ENCODE data around the gene COMMD10. TPM values are rescaled to one million over a fixed set of nuclear protein-coding genes. Genes with fewer than 3 reads are reported as not detected.
"Not testable (repeated sequence)": the region's sequence is repeated elsewhere in the genome, so short reads cannot be mapped to it uniquely, and the experiment has no call there.

Gene COMMD10
- total RNA-seq, 3 donors from 2014 or later (not counting 1 experiment from before 2014, with no cell fraction given), result 28.7 to 41.1 (median 35.1) TPM

DNA sequence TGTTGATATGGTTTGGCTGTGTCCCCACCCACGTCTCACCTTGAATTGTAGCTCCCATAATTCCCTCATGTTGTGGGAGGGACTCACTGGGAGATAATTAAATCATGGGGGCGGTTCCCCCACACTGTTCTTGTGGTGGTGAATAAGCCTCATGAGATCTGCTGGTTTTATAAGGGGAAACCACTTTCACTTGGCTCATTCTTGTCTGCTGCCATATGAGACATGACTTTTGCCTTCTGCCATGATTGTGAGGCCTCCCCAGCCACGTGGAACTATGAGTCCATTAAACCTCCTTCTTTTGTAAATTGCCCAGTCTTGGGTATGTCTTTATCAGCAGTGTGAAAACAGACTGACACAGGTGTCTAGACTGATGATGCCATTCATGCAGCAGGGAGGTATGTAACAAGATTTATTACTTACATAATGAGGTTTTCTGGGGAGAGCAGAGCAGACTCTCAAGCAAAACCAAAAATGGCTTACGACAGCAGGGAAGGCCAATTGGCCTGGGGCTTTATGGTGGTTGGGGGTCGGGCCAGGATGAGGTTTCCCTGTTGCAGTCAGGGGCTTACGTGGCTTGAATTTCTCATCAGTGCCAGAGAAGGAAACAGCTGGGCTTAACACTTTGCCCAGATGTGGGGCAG lies 9.5 kb upstream of the COMMD10 start:
- Histone ChIP-seq H3K4me1 (ENCODE audit: control insufficient read depth, insufficient read depth, low read length) (no peaks in the 10 kb centered on the region), H3K9me3 (ENCODE audit: control insufficient read depth, insufficient read depth, low read length) (no peaks in the 10 kb centered on the region), H3K36me3 (ENCODE audit: control insufficient read depth, insufficient read depth, low read length) (no peaks in the 10 kb centered on the region), H3K27me3 (ENCODE audit: control insufficient read depth, insufficient read depth, low read length) (no peaks in the 10 kb centered on the region), H3K4me3 (ENCODE audit: low read length) (no peak overlapping the region), H3K27ac (ENCODE audit: low read length) (no peak overlapping the region)
- Mint-ChIP-seq H3K4me1 (peaks cover 11 to 15% of the 10 kb centered on the region in 2 donors), H3K36me3 (no peaks in the 10 kb centered on the region), H3K27ac (no peak overlapping the region), H3K4me3 (no peak overlapping the region), H3K27me3 (ENCODE audit: low read depth in 2 of 2) (peaks cover 21 to 34% of the 10 kb centered on the region in 2 donors), H3K9me3 (no peaks in the 10 kb centered on the region)
- 40% methylated on average over 6 of the region's 6 CpGs for WGBS (ENCODE audit: insufficient coverage)
- DNase-seq, result no peak
- ATAC-seq, result peak; percentile 26 to 62 (median 27)
- no peak for TF ChIP-seq CTCF (IDR thresholded peaks at IDR 0.05)
- intact Hi-C loops (cut with micrococcal nuclease), result no loop called here

DNA sequence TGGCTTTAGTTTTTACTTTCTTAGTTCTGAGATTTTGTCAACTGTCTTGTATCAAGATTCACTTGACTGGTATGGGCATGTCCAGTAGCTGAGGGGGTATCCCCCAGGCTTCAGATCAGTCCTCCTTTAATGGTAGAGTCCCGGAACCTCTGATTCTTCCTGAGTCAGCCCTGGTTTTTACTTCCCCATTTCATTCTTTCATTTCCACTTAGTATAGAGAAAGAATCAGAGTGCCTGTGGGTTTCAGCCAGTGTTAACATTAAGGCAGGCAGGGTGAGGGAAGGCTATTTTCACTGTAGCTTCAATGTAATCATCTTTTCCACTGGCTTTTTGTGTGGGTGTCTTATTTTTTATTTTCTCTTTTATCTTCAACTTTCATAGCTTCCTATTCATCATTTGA lies 8.3 kb upstream of the COMMD10 start:
- Histone ChIP-seq H3K36me3 (ENCODE audit: control insufficient read depth, insufficient read depth, low read length) (no peaks in the 10 kb centered on the region), H3K9me3 (ENCODE audit: control insufficient read depth, insufficient read depth, low read length) (no peaks in the 10 kb centered on the region), H3K4me3 (ENCODE audit: low read length) (no peak overlapping the region), H3K27ac (ENCODE audit: low read length) (no peak overlapping the region), H3K4me1 (ENCODE audit: control insufficient read depth, insufficient read depth, low read length) (no peaks in the 10 kb centered on the region), H3K27me3 (ENCODE audit: control insufficient read depth, insufficient read depth, low read length) (no peaks in the 10 kb centered on the region)
- Mint-ChIP-seq H3K27me3 (ENCODE audit: low read depth in 2 of 2) (peaks cover 21 to 34% of the 10 kb centered on the region in 2 donors), H3K4me3 (no peak overlapping the region), H3K27ac (no peak overlapping the region), H3K9me3 (no peaks in the 10 kb centered on the region), H3K4me1 (peaks cover 14 to 20% of the 10 kb centered on the region in 2 donors), H3K36me3 (no peaks in the 10 kb centered on the region)
- ATAC-seq (peak in 1 of 3 donors; percentile 24), DNase-seq (no peak)
- 17% methylated on average over 1 of the region's 1 CpG for WGBS (ENCODE audit: insufficient coverage)
- intact Hi-C loops (cut with micrococcal nuclease), result no loop called here
- no peak for TF ChIP-seq CTCF (IDR thresholded peaks at IDR 0.05)

DNA sequence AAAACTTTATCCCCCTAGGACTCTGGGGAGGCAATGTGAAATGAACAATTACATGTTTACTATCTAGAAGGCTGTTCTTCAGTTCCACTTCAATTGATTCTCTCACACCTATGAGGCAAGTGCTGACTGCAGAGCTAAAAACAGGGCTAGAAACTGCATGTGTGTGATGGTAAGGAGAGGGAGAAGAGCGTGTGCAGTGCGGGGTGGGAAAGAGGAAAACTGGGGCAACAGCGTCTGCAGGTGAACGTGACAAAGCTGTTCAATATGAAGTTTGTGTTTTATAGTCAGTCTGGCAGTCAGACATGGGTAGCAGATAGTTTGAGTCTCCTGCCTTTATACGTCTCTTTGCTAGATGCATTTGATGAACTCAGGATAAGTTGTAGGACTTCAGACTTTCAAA lies 6.6 kb upstream of the COMMD10 start:
- Mint-ChIP-seq H3K9me3 (no peaks in the 10 kb centered on the region), H3K4me1 (peaks cover 21% of the 10 kb centered on the region in 2 donors), H3K4me3 (no peak overlapping the region), H3K36me3 (no peaks in the 10 kb centered on the region), H3K27me3 (ENCODE audit: low read depth in 2 of 2) (peaks cover 16 to 23% of the 10 kb centered on the region in 2 donors), H3K27ac (no peak overlapping the region)
- no peaks in the 10 kb centered on the region for H3K4me1 ChIP-seq (ENCODE audit: control insufficient read depth, insufficient read depth, low read length)
- no peak overlapping the region for H3K27ac ChIP-seq (ENCODE audit: low read length)
- DNase-seq (no peak), ATAC-seq (no peak)
- no peak overlapping the region for H3K4me3 ChIP-seq (ENCODE audit: low read length)
- intact Hi-C loops (cut with micrococcal nuclease), result no loop called here
- H3K36me3 ChIP-seq (ENCODE audit: control insufficient read depth, insufficient read depth, low read length), result no peaks in the 10 kb centered on the region
- H3K9me3 ChIP-seq (ENCODE audit: control insufficient read depth, insufficient read depth, low read length), result no peaks in the 10 kb centered on the region
- TF ChIP-seq CTCF (IDR thresholded peaks at IDR 0.05), result no peak
- no peaks in the 10 kb centered on the region for H3K27me3 ChIP-seq (ENCODE audit: control insufficient read depth, insufficient read depth, low read length)
- 94% methylated on average over 5 of the region's 5 CpGs for WGBS (ENCODE audit: insufficient coverage)

DNA sequence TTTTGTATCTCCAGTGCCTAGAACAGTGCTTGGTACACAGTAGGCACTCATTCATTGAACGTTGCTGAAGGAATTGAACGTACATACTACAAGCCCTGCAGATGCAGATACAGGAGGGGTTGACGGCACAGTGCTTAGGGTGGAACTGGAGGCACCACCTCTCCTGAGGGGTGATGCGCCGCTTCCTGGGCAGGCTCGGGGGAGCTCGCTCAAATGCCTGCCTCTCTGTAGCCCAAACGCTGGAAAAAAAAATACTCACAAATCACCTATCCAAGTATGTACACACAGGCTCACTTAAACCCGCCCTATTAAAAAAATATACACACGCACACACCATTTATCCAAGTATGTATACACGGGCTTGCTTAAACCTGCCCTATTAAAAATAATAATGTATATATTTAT lies 536 bp upstream of the COMMD10 start:
- peak overlapping the region; percentile 99 for H3K27ac ChIP-seq (ENCODE audit: low read length)
- 15% methylated on average over 8 of the region's 11 CpGs for WGBS (ENCODE audit: insufficient coverage)
- ATAC-seq (peak in 2 of 3 donors; percentile 4 to 18), DNase-seq (peak in 1 of 2 donors; percentile 56)
- intact Hi-C loops (cut with micrococcal nuclease), result no loop called here
- Mint-ChIP-seq H3K9me3 (no peaks in the 10 kb centered on the region), H3K4me3 (peak overlapping the region; percentile 93), H3K36me3 (no peaks in the 10 kb centered on the region), H3K4me1 (peaks cover 29 to 36% of the 10 kb centered on the region in 2 donors), H3K27me3 (ENCODE audit: low read depth in 2 of 2) (no peaks in the 10 kb centered on the region), H3K27ac (peak overlapping the region; percentile 90 to 95)
- peaks cover 15% of the 10 kb centered on the region for H3K4me1 ChIP-seq (ENCODE audit: control insufficient read depth, insufficient read depth, low read length)
- H3K36me3 ChIP-seq (ENCODE audit: control insufficient read depth, insufficient read depth, low read length), result peaks cover 5% of the 10 kb centered on the region
- TF ChIP-seq CTCF (IDR thresholded peaks at IDR 0.05), result no peak
- H3K9me3 ChIP-seq (ENCODE audit: control insufficient read depth, insufficient read depth, low read length), result no peaks in the 10 kb centered on the region
- H3K27me3 ChIP-seq (ENCODE audit: control insufficient read depth, insufficient read depth, low read length), result no peaks in the 10 kb centered on the region
- peak overlapping the region; percentile 97 for H3K4me3 ChIP-seq (ENCODE audit: low read length)

DNA sequence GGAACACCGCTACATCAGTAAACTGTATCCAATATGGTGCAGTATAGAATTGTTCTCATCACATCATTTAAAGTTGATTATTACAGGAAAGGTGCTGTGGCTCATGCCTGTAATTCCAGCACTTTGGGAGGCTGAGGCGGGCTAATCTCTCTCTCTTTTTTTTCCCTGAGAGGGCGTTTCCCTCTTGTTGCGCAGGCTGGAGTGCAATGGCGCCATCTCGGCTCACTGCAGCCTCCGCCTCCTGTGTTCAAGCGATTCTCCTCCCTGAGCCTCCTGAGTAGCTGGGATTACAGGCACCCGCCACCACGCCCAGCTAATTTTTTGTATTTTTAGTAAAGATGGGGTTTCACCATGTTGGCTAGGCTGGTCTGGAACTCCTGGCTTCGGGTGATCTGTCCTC lies 1.5 kb downstream of the COMMD10 start:
- H3K9me3 ChIP-seq (ENCODE audit: control insufficient read depth, insufficient read depth, low read length); H3K27me3 Mint-ChIP-seq (ENCODE audit: low read depth in 2 of 2); H3K36me3 Mint-ChIP-seq; H3K4me3 ChIP-seq (ENCODE audit: low read length); intact Hi-C loops (cut with micrococcal nuclease); H3K27me3 ChIP-seq (ENCODE audit: control insufficient read depth, insufficient read depth, low read length); ATAC-seq; H3K9me3 Mint-ChIP-seq; DNase-seq; H3K36me3 ChIP-seq (ENCODE audit: control insufficient read depth, insufficient read depth, low read length): not testable (repeated sequence)
- Histone ChIP-seq H3K27ac (ENCODE audit: low read length) (peak overlapping the region; percentile 99), H3K4me1 (ENCODE audit: control insufficient read depth, insufficient read depth, low read length) (peaks cover 15% of the 10 kb centered on the region)
- Mint-ChIP-seq H3K4me3 (peak overlapping the region; percentile 93), H3K27ac (peak overlapping the region; percentile 90 to 95), H3K4me1 (peaks cover 26 to 34% of the 10 kb centered on the region in 2 donors)
- WGBS (ENCODE audit: insufficient coverage), result 99% methylated on average over 11 of the region's 11 CpGs
